Measurements from ENCODE around the gene RAD54L. TPM values are rescaled to one million over a fixed set of nuclear protein-coding genes. Genes with fewer than 3 reads are reported as not detected.

RAD54L gene
- total and polyA plus RNA-seq, 3 donors from 2014 or later: 17.9 to 31.4 (median 24.5) TPM

- TF ChIP-seq CTCF (IDR thresholded peaks at IDR 0.05) (no peak), POLR2A (IDR thresholded peaks at IDR 0.05) (no peak)
- WGBS, 2 donors: 5 to 14% methylated on average over 3 to 5 of the region's 5 CpGs
- Histone ChIP-seq H3K36me3 (ENCODE audit: low read depth, missing control alignments) (no peaks in the 10 kb centered on the region), H3K4me3 (peak overlapping the region; percentile 72 to 78), H3K27me3 (no peaks in the 10 kb centered on the region), H3K9me3 (no peaks in the 10 kb centered on the region), H3K27ac (peak overlapping the region; percentile 79 to 85), H3K4me1 (peaks cover 18% of the 10 kb centered on the region)
- intact Hi-C loops (cut with DNase I; ENCODE audit: low total_unique reads): no loop called here
- no peak for DNase-seq
Observed at GRCh38 chr1:46204406-46204742, 43.2 kb upstream of the RAD54L start.

- Histone ChIP-seq H3K27ac (no peak overlapping the region), H3K4me1 (peaks cover 18% of the 10 kb centered on the region), H3K36me3 (ENCODE audit: low read depth, missing control alignments) (no peaks in the 10 kb centered on the region), H3K4me3 (no peak overlapping the region), H3K27me3 (no peaks in the 10 kb centered on the region), H3K9me3 (no peaks in the 10 kb centered on the region)
- no peak for TF ChIP-seq CTCF (IDR thresholded peaks at IDR 0.05)
- TF ChIP-seq POLR2A (IDR thresholded peaks at IDR 0.05): no peak
- intact Hi-C loops (cut with DNase I; ENCODE audit: low total_unique reads): no loop called here
- no peak for DNase-seq
- WGBS, 2 donors: 67 to 73% methylated on average over 3 of the region's 3 CpGs
Observed at GRCh38 chr1:46205141-46205540, 42.4 kb upstream of the RAD54L start.

GRCh38 chr1:46205791-46206190 lies 41.8 kb upstream of the RAD54L start:
- no peaks in the 10 kb centered on the region for H3K27me3 ChIP-seq
- no peak overlapping the region for H3K27ac ChIP-seq
- peaks cover 18% of the 10 kb centered on the region for H3K4me1 ChIP-seq
- H3K9me3 ChIP-seq: no peaks in the 10 kb centered on the region
- H3K36me3 ChIP-seq (ENCODE audit: low read depth, missing control alignments): no peaks in the 10 kb centered on the region
- TF ChIP-seq POLR2A (IDR thresholded peaks at IDR 0.05) (no peak), CTCF (IDR thresholded peaks at IDR 0.05) (no peak)
- 39 to 51% methylated on average over 3 of the region's 3 CpGs for WGBS, 2 donors
- no peak for DNase-seq
- H3K4me3 ChIP-seq: no peak overlapping the region
- intact Hi-C loops (cut with DNase I; ENCODE audit: low total_unique reads): no loop called here

GRCh38 chr1:46206399-46206798 lies 41.2 kb upstream of the RAD54L start:
- Histone ChIP-seq H3K27ac (no peak overlapping the region), H3K27me3 (no peaks in the 10 kb centered on the region), H3K4me3 (no peak overlapping the region), H3K36me3 (ENCODE audit: low read depth, missing control alignments) (no peaks in the 10 kb centered on the region), H3K4me1 (peaks cover 18% of the 10 kb centered on the region), H3K9me3 (no peaks in the 10 kb centered on the region)
- no peak for DNase-seq
- 83% methylated on average over 2 of the region's 2 CpGs for WGBS, 2 donors
- intact Hi-C loops (cut with DNase I; ENCODE audit: low total_unique reads): no loop called here
- TF ChIP-seq CTCF (IDR thresholded peaks at IDR 0.05) (no peak), POLR2A (IDR thresholded peaks at IDR 0.05) (no peak)

- peaks cover 6% of the 10 kb centered on the region for H3K4me1 ChIP-seq
- no peak for TF ChIP-seq POLR2A (IDR thresholded peaks at IDR 0.05)
- no peak for TF ChIP-seq CTCF (IDR thresholded peaks at IDR 0.05)
- intact Hi-C loops (cut with DNase I; ENCODE audit: low total_unique reads): no loop called here
Observed at GRCh38 chr1:46210561-46210960, 37.0 kb upstream of the RAD54L start.

More at GRCh38 chr1:46210561-46210960, 37.0 kb upstream of the RAD54L start:
- Histone ChIP-seq H3K27ac (no peak overlapping the region), H3K36me3 (ENCODE audit: low read depth, missing control alignments) (no peaks in the 10 kb centered on the region), H3K9me3 (no peaks in the 10 kb centered on the region), H3K4me3 (no peak overlapping the region), H3K27me3 (no peaks in the 10 kb centered on the region)
- no peak for DNase-seq
- 93 to 97% methylated on average over 3 of the region's 3 CpGs for WGBS, 2 donors
